CD14-positive monocyte (primary cell): ENCODE data around the gene MMP13. TPM values are rescaled to one million over a fixed set of nuclear protein-coding genes. Genes with fewer than 3 reads are reported as not detected.

ENCODE experiments used
- DNase-seq, 3 donors: peaks; one replicate each; pipeline ENCODE4 v3.0.0-alpha.2; 2011 to 2022
- H2AFZ ChIP-seq: 2 replicates; pipeline ENCODE4 v1.6.0; 2012; ENCODE audit warnings: mild to moderate bottlenecking, low read depth, low read length, inconsistent platforms; ENCODE audit not compliant: insufficient read depth, poor library complexity, severe bottlenecking
- H3K27ac ChIP-seq, 2 donors: 1 replicate in 1 of 2; 2 replicates in 1 of 2; pipeline ENCODE4 v1.5.1; 2012 to 2013; ENCODE audit warnings: low read length in 2 of 2, control low read depth in 1 of 2, inconsistent platforms in 1 of 2, low read depth in 1 of 2, mild to moderate bottlenecking in 1 of 2
- H3K27me3 ChIP-seq, 2 donors: one replicate each; pipeline versions ENCODE4 v1.6.0 to v1.6.1; 2011 to 2013; ENCODE audit warnings: low read length in 2 of 2; ENCODE audit not compliant: control insufficient read depth in 2 of 2, insufficient read depth in 2 of 2
- H3K36me3 ChIP-seq, 2 donors: replicated peaks in 1 of 2; 1 replicate in 1 of 2; 2 replicates in 1 of 2; pipeline versions ENCODE4 v1.5.1 to v1.6.1; 2012 to 2013; ENCODE audit warnings: low read length in 2 of 2, control low read depth in 1 of 2, inconsistent platforms in 1 of 2, mild to moderate bottlenecking in 1 of 2; ENCODE audit not compliant: insufficient read depth in 2 of 2, control insufficient read depth in 1 of 2
- H3K4me1 ChIP-seq, 2 donors: 1 replicate in 1 of 2; 2 replicates in 1 of 2; pipeline versions ENCODE4 v1.5.1 to v1.6.1; 2012 to 2013; ENCODE audit warnings: low read length in 2 of 2, control low read depth in 1 of 2, inconsistent platforms in 1 of 2, mild to moderate bottlenecking in 1 of 2, moderate library complexity in 1 of 2; ENCODE audit not compliant: insufficient read depth in 2 of 2, control insufficient read depth in 1 of 2
- H3K4me2 ChIP-seq: replicated peaks from 2 replicates; pipeline ENCODE3; 2012; ENCODE audit warnings: low read length, moderate library complexity, mild to moderate bottlenecking; ENCODE audit not compliant: poor library complexity, severe bottlenecking; ENCODE audit errors: extremely low read depth
- H3K4me3 ChIP-seq, 3 experiments: fragments of 200-600 bp in 1 of 3; sonication (generic) in 1 of 3; replicated peaks in 1 of 3; 1 replicate in 2 of 3; 2 replicates in 1 of 3; pipeline ENCODE4 v1.5.1; 2011 to 2013; ENCODE audit warnings: low read length in 3 of 3, mild to moderate bottlenecking in 3 of 3, control low read depth in 2 of 3, low read depth in 2 of 3, inconsistent platforms in 1 of 3, moderate library complexity in 1 of 3
- H3K79me2 ChIP-seq: 2 replicates; pipeline ENCODE4 v1.6.0; 2012; ENCODE audit warnings: mild to moderate bottlenecking, control low read depth, inconsistent platforms, low read length, moderate library complexity; ENCODE audit not compliant: insufficient read depth
- H3K9ac ChIP-seq: 2 replicates; pipeline ENCODE4 v1.6.0; 2017; ENCODE audit warnings: low read length, mild to moderate bottlenecking; ENCODE audit not compliant: insufficient read depth, poor library complexity, severe bottlenecking
- H3K9me3 ChIP-seq, 2 donors: replicated peaks in 1 of 2; 1 replicate in 1 of 2; 2 replicates in 1 of 2; pipeline versions ENCODE4 v1.5.1 to v1.6.1; 2012 to 2013; ENCODE audit warnings: low read length in 2 of 2, control low read depth in 1 of 2; ENCODE audit not compliant: control insufficient read depth in 1 of 2, insufficient read depth in 1 of 2
- H4K20me1 ChIP-seq: 2 replicates; pipeline ENCODE4 v1.6.0; 2012; ENCODE audit warnings: mild to moderate bottlenecking, low read length, control low read depth, moderate library complexity; ENCODE audit not compliant: insufficient read depth
- H3K27ac Mint-ChIP-seq, 7 donors: one replicate each; pipeline ENCODE4 v1.8.0; 2020; ENCODE audit warnings: mild to moderate bottlenecking in 7 of 7, mixed read lengths in 7 of 7, moderate library complexity in 6 of 7, inconsistent platforms in 2 of 7
- H3K27me3 Mint-ChIP-seq, 3 donors: one replicate each; pipeline ENCODE4 v1.8.0; 2021 to 2022; ENCODE audit warnings: low read depth in 3 of 3, mild to moderate bottlenecking in 3 of 3, mixed read lengths in 3 of 3, moderate library complexity in 3 of 3, inconsistent platforms in 1 of 3
- H3K36me3 Mint-ChIP-seq, 2 donors: one replicate each; pipeline ENCODE4 v1.8.0; 2020; ENCODE audit warnings: mixed read lengths in 2 of 2, inconsistent platforms in 1 of 2, mild to moderate bottlenecking in 1 of 2
- H3K4me1 Mint-ChIP-seq: one replicate; pipeline ENCODE4 v1.8.0; 2020; ENCODE audit warnings: mild to moderate bottlenecking, mixed read lengths
- H3K4me3 Mint-ChIP-seq, 2 donors: one replicate each; pipeline ENCODE4 v1.8.0; 2020; ENCODE audit warnings: mild to moderate bottlenecking in 2 of 2, mixed read lengths in 2 of 2, moderate library complexity in 1 of 2
- H3K9me3 Mint-ChIP-seq, 7 donors: one replicate each; pipeline ENCODE4 v1.8.0; 2020 to 2022; ENCODE audit warnings: mixed read lengths in 7 of 7, mild to moderate bottlenecking in 6 of 7, moderate library complexity in 6 of 7, inconsistent platforms in 2 of 7
- CTCF ChIP-seq: fragments of 200-600 bp; IDR thresholded peaks from one replicate; pipeline ENCODE4 v1.8.0; 2022; ENCODE audit warnings: antibody characterized with exemption, mild to moderate bottlenecking
- WGBS: methylation state at CpG from one replicate; pipeline ENCODE4 v1.1.5; 2013; ENCODE audit warnings: missing lambda C conversion rate; ENCODE audit not compliant: insufficient coverage; 5-methylcytosine and 5-hydroxymethylcytosine counted together
- intact Hi-C, 2 donors: fragments of 100-400 bp; cut with micrococcal nuclease; formaldehyde crosslinking; loops; one replicate each; pipeline versions ENCODE4 v1.15.0 to v1.15.1; 2023
- polyA plus RNA-seq, 3 donors: library from polyadenylated mRNA; depleted of rRNA in 1 of 3; unstranded in 2 of 3; stranded (reverse) in 1 of 3; fragments of 300-500 nt in 2 of 3; fragments of >200 nt in 1 of 3; fragmentation: Illumina TruSeq in 2 of 3; gene quantifications; 1 replicate in 2 of 3; 2 replicates in 1 of 3; pipeline ENCODE4 v1.2.3, GENCODE V29; 2012 to 2021

The MMP13 gene
- polyA plus RNA-seq, 3 donors: not detected

GRCh38 chr11:102990145-102990544 lies 34.6 kb upstream of the MMP13 start:
- no peaks in the 10 kb centered on the region for H3K36me3 Mint-ChIP-seq
- intact Hi-C loops: no loop called here

GRCh38 chr11:102989379-102990047 lies 34.0 kb upstream of the MMP13 start:
- H3K4me1 ChIP-seq: peaks cover 0 to 10% of the 10 kb centered on the region in 2 donors
- H3K4me1 Mint-ChIP-seq: peaks cover 6% of the 10 kb centered on the region
- no peaks in the 10 kb centered on the region for H3K9me3 ChIP-seq
- H3K79me2 ChIP-seq: no peaks in the 10 kb centered on the region
- DNase-seq: no peak
- H3K4me3 Mint-ChIP-seq: no peak overlapping the region
- no peak overlapping the region for H3K9ac ChIP-seq
- no peak overlapping the region for H3K27ac Mint-ChIP-seq
- H4K20me1 ChIP-seq: no peaks in the 10 kb centered on the region
- WGBS: 91% methylated on average over 3 of the region's 5 CpGs
- no peak overlapping the region for H3K4me3 ChIP-seq
- H3K27ac ChIP-seq: no peak overlapping the region
- no peaks in the 10 kb centered on the region for H3K36me3 Mint-ChIP-seq
- H3K27me3 ChIP-seq: peaks cover 0 to 4% of the 10 kb centered on the region in 2 donors
- peaks cover 0 to 2% (median 0%) of the 10 kb centered on the region in 7 donors for H3K9me3 Mint-ChIP-seq
- no peak overlapping the region for H2AFZ ChIP-seq
- H3K36me3 ChIP-seq: no peaks in the 10 kb centered on the region
- H3K4me2 ChIP-seq: no peak overlapping the region
- intact Hi-C loops: no loop called here
- TF ChIP-seq CTCF: no peak
- H3K27me3 Mint-ChIP-seq: peaks cover 4 to 8% (median 7%) of the 10 kb centered on the region in 3 donors

More at GRCh38 chr11:102990145-102990544, 34.6 kb upstream of the MMP13 start:
- H3K4me1 ChIP-seq: peaks cover 0 to 10% of the 10 kb centered on the region in 2 donors
- H3K27ac ChIP-seq: no peak overlapping the region
- no peak overlapping the region for H3K9ac ChIP-seq
- no peaks in the 10 kb centered on the region for H3K36me3 ChIP-seq
- H2AFZ ChIP-seq: no peak overlapping the region
- no peak for DNase-seq
- 86% methylated on average over 1 of the region's 3 CpGs for WGBS
- no peak for TF ChIP-seq CTCF
- no peak overlapping the region for H3K27ac Mint-ChIP-seq
- H3K4me1 Mint-ChIP-seq: peaks cover 6% of the 10 kb centered on the region
- no peak overlapping the region for H3K4me3 Mint-ChIP-seq
- peaks cover 0 to 4% of the 10 kb centered on the region in 2 donors for H3K27me3 ChIP-seq
- H3K9me3 Mint-ChIP-seq: peaks cover 0 to 2% (median 0%) of the 10 kb centered on the region in 7 donors
- no peak overlapping the region for H3K4me3 ChIP-seq
- no peak overlapping the region for H3K4me2 ChIP-seq
- H4K20me1 ChIP-seq: no peaks in the 10 kb centered on the region
- H3K27me3 Mint-ChIP-seq: peaks cover 4 to 8% (median 7%) of the 10 kb centered on the region in 3 donors
- H3K9me3 ChIP-seq: no peaks in the 10 kb centered on the region
- H3K79me2 ChIP-seq: no peaks in the 10 kb centered on the region
